ENCODE data around the gene SLC4A11. TPM values are rescaled to one million over a fixed set of nuclear protein-coding genes. Genes with fewer than 3 reads are reported as not detected.

Gene SLC4A11
- total RNA-seq, result 10 to 100 TPM in 1 of 6 donors, 1 to 10 TPM in 5; 2.6 to 14.9 (median 5.2) TPM

- Histone ChIP-seq H3K27ac (peak within 1 kb of the TSS in 1 of 4 donors; percentile 37), H3K4me1 (peaks cover 13 to 30% (median 23%) of the 10 kb centered on the region in 4 donors), H3K36me3 (no peaks in the 10 kb centered on the region), H3K9me3 (no peaks in the 10 kb centered on the region), H3K4me3 (peak within 1 kb of the TSS; percentile 34 to 98 (median 82)), H3K27me3 (peaks cover 0 to 35% (median 16%) of the 10 kb centered on the region in 4 donors)
- 1 to 2% methylated on average over 19 to 65 of the region's 107 CpGs for WGBS, 2 donors
- DNase-seq (peak; percentile 77 to 93), ATAC-seq (ENCODE audit: low FRiP score in 2 of 2) (peak; percentile 5 to 90)
- TF ChIP-seq POLR2A (IDR thresholded peaks at IDR 0.05) (no peak), POLR2AphosphoS5 (IDR thresholded peaks at IDR 0.05) (peak in 1 of 2 donors; percentile 29)
- TF ChIP-seq, protein P1, sequence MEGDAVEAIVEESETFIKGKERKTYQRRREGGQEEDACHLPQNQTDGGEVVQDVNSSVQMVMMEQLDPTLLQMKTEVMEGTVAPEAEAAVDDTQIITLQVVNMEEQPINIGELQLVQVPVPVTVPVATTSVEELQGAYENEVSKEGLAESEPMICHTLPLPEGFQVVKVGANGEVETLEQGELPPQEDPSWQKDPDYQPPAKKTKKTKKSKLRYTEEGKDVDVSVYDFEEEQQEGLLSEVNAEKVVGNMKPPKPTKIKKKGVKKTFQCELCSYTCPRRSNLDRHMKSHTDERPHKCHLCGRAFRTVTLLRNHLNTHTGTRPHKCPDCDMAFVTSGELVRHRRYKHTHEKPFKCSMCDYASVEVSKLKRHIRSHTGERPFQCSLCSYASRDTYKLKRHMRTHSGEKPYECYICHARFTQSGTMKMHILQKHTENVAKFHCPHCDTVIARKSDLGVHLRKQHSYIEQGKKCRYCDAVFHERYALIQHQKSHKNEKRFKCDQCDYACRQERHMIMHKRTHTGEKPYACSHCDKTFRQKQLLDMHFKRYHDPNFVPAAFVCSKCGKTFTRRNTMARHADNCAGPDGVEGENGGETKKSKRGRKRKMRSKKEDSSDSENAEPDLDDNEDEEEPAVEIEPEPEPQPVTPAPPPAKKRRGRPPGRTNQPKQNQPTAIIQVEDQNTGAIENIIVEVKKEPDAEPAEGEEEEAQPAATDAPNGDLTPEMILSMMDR (IDR thresholded peaks at IDR 0.05), result no peak
These were observed at the start of gene SLC4A11 for GRCh38 chr20:3239026-3239866. SLC4A11 (minus strand) TSS chr20:3239190; CDS start chr20:3239137, 53 bp downstream.

DNA sequence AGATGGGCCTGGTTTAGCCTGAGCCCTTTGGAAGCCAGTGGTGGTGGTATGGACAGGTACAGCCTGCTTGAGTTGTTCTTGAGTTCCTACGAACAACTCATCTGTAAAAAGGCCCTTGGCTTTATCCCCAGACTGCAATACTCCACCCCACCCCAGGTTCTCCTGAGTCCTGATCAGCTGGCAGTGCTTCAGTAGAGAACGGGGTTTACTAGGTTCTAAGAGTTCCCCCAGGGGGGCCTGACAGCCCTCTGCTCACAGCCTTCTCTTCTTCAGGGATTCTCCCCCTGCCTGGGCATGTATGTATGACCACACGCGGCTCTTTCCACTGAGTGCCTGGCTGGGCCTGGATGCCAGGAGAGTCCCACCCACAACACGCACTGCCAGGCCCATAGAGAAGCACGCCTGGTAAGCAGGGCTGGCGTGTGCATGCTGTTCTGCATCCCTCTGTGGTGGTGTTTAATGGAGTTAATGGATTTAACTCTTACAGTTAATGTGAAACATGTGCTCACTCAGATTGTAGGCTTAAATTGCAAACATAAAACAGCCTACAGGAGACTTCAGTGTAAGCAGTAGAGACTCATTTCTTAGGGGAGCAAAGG, 44.3 kb upstream of the SLC4A11 start:
- 84 to 93% methylated on average over 7 of the region's 7 CpGs for WGBS, 2 donors
- no peak overlapping the region for H3K4me3 ChIP-seq
- H3K27ac ChIP-seq, result peak overlapping the region in 1 of 4 donors; percentile 19
- no peaks in the 10 kb centered on the region for H3K9me3 ChIP-seq
- no peaks in the 10 kb centered on the region for H3K27me3 ChIP-seq
- DNase-seq, result no peak
- peaks cover 14 to 73% (median 48%) of the 10 kb centered on the region in 4 donors for H3K36me3 ChIP-seq
- no peak for TF ChIP-seq POLR2A (IDR thresholded peaks at IDR 0.05)
- no peak for TF ChIP-seq EP300 (IDR thresholded peaks at IDR 0.05)
- no peak for TF ChIP-seq POLR2AphosphoS5 (IDR thresholded peaks at IDR 0.05)
- TF ChIP-seq, protein P1 (IDR thresholded peaks at IDR 0.05), result no peak
- ATAC-seq (ENCODE audit: low FRiP score in 2 of 2), result peak in 1 of 2 donors; percentile 6
- H3K4me1 ChIP-seq, result no peaks in the 10 kb centered on the region

DNA sequence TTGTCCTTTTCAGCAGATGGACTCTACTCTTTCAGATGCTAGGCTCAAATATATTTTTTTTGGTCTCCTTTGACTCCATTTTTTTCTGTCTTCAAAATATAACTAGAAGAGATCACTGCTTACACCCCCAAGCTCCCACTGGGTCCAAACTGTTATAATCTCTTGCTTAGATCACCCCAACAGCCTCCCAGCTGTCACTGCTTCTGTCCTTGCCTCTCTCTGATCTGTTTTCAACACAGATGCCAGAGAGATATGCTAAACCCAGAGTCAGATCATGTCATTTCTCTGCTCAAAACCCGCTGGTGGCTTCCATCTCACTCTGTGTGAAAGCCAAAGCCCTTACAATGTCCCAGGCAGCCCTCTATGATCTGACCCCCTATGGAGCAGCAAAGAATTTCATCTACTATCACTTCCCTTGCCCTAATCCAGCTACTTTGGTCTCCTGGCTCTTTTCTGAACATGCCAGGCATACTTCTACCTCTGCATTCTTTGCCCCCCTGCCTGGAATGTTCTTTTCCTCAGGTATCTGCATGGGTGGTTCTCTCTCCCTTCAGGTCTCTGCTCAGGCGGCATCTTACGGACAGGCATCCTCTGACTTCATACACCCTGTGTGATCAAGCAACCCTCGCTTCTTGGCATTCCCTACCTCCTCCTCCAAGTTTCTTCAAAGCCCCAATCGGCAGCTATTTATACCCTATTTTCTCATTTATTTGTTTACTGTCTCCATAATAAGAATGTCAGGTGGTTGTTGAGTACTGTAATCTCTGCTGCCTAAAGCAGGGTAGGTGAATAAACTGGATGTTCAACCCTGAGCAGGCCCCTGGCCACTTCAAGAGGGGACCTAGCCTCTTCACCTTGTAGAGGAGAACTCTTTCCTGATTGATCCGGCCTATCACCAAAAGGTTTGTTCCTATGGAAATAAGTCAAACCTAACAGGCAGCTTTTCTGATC, 43.6 kb upstream of the SLC4A11 start:
- 84 to 86% methylated on average over 6 of the region's 6 CpGs for WGBS, 2 donors
- Histone ChIP-seq H3K36me3 (peaks cover 22 to 75% (median 49%) of the 10 kb centered on the region in 4 donors), H3K27me3 (no peaks in the 10 kb centered on the region)

DNA sequence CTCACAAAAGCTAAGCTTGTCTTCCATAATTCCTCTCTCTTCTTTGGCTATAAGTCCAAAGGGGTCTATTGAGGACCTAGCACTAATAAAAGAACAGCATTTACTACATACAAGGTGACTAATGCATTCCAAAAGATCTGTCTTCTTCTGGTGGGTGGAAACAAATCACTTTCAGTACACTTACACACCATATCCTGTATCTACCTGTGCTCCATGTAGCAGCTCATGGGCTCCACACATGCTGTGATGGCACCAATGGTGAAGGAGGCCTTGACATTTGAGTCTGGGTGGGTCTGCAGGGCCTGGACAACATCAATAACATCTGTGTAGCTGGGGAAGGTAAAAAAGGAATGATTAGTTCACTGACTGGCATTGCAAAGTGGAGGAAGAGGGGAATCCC, 42.4 kb upstream of the SLC4A11 start:
- Histone ChIP-seq H3K36me3 (peaks cover 25 to 74% (median 48%) of the 10 kb centered on the region in 4 donors), H3K27ac (no peak overlapping the region)

More for the DNA sequence above, 43.6 kb upstream of the SLC4A11 start:
- TF ChIP-seq POLR2AphosphoS5 (IDR thresholded peaks at IDR 0.05) (no peak), POLR2A (IDR thresholded peaks at IDR 0.05) (no peak), EP300 (IDR thresholded peaks at IDR 0.05) (no peak)
- TF ChIP-seq, protein P1 (IDR thresholded peaks at IDR 0.05), result no peak
- Histone ChIP-seq H3K27ac (peak overlapping the region in 1 of 4 donors; percentile 51), H3K4me3 (no peak overlapping the region), H3K9me3 (no peaks in the 10 kb centered on the region), H3K4me1 (no peaks in the 10 kb centered on the region)
- peak; percentile 39 to 52 for ATAC-seq (ENCODE audit: low FRiP score in 2 of 2)
- DNase-seq, result no peak

More for the DNA sequence above, 42.4 kb upstream of the SLC4A11 start:
- Histone ChIP-seq H3K9me3 (no peaks in the 10 kb centered on the region), H3K27me3 (no peaks in the 10 kb centered on the region), H3K4me3 (no peak overlapping the region), H3K4me1 (no peaks in the 10 kb centered on the region)
- ATAC-seq (ENCODE audit: low FRiP score in 2 of 2) (no peak), DNase-seq (no peak)
- TF ChIP-seq, protein P1 (IDR thresholded peaks at IDR 0.05), result no peak
- TF ChIP-seq POLR2A (IDR thresholded peaks at IDR 0.05) (no peak), EP300 (IDR thresholded peaks at IDR 0.05) (no peak), POLR2AphosphoS5 (IDR thresholded peaks at IDR 0.05) (no peak)
